ENCODE data around the gene FOXO6. TPM values are rescaled to one million over a fixed set of nuclear protein-coding genes. Genes with fewer than 3 reads are reported as not detected.
A peak's percentile ranks its signal among the peaks of the same experiment; 100 is the strongest.

The FOXO6 gene
- polyA plus RNA-seq, 1 of the 3 experiments (the other 2 are of a cell fraction) = 0.35 TPM

GRCh38 chr1:41430582-41430981, 69.3 kb downstream of the FOXO6 start (continued):
- TF ChIP-seq USF1 (IDR thresholded peaks at IDR 0.05; ENCODE audit: borderline replicate concordance, low read depth) (no peak), JUND (IDR thresholded peaks at IDR 0.05) (no peak), RFX5 (IDR thresholded peaks at IDR 0.05; ENCODE audit: low read length) (no peak), RXRA (IDR thresholded peaks at IDR 0.05; ENCODE audit: borderline replicate concordance, low read depth) (no peak), GABPA (IDR thresholded peaks at IDR 0.05; ENCODE audit: low read depth) (no peak), YY1 (IDR thresholded peaks at IDR 0.05; ENCODE audit: low read depth) (no peak)
- TF ChIP-seq, protein P1, sequence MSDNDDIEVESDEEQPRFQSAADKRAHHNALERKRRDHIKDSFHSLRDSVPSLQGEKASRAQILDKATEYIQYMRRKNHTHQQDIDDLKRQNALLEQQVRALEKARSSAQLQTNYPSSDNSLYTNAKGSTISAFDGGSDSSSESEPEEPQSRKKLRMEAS (IDR thresholded peaks at IDR 0.05; ENCODE audit: low read depth) = no peak

- H3K4me1 ChIP-seq (ENCODE audit: control insufficient read depth in 1 of 2, insufficient read depth in 2 of 2, low read depth in 1 of 2, low read length in 1 of 2) = peaks cover 31 to 63% of the 10 kb centered on the region in 2 experiments
- no peaks in the 10 kb centered on the region for H3K9me3 ChIP-seq
- WGBS (ENCODE audit: low lambda C conversion rate) = 81% methylated on average over 8 of the region's 20 CpGs
- peak; percentile 80 for DNase-seq
- H3K27ac ChIP-seq (ENCODE audit: low read depth in 2 of 2, low read length in 1 of 2) = peak overlapping the region; percentile 85 to 88
- ChIA-PET POLR2A (interaction anchor here (1.0 kb wide), 1 partner anchor 11 kb away, joined by 3 read pairs; no protein-coding TSS in a partner anchor), CTCF (interaction anchor here (0.5 to 6.5 kb wide), 58 partner anchors 9 to 819 kb away, joined by 3 to 74 read pairs (median 5); partner anchors contain the start of genes EDN2 and FOXO6)
- peak overlapping the region; percentile 80 for H3K4me2 ChIP-seq
- peak; percentile 36; the same call in 1 of the 2 replicates for TF ChIP-seq NFIC (IDR thresholded peaks at IDR 0.05; ENCODE audit: borderline replicate concordance)
- peak; percentile 29; the same call in 1 of the 2 replicates for TF ChIP-seq SMC3 (IDR thresholded peaks at IDR 0.05; ENCODE audit: low read depth, low read length)
- no peak for TF ChIP-seq FOXM1 (IDR thresholded peaks at IDR 0.05; ENCODE audit: low read depth)
- no peak for TF ChIP-seq PBX3 (IDR thresholded peaks at IDR 0.05)
- peak; percentile 43 for TF ChIP-seq RAD21 (IDR thresholded peaks at IDR 0.05; ENCODE audit: low read length)
- peaks cover 37% of the 10 kb centered on the region for H3K79me2 ChIP-seq (ENCODE audit: insufficient read depth)
- no peak overlapping the region for H3K4me3 ChIP-seq (ENCODE audit: low read depth in 2 of 2, low read length in 1 of 2)
- peaks cover 31% of the 10 kb centered on the region for H3F3A ChIP-seq (replicated peaks; ENCODE audit: insufficient read depth)
- H2AFZ ChIP-seq (ENCODE audit: low read depth) = peak overlapping the region; percentile 69
- H3K9ac ChIP-seq = no peak overlapping the region
- no peaks in the 10 kb centered on the region for H3K36me3 ChIP-seq (replicated peaks in 1 of 2; ENCODE audit: control insufficient read depth in 1 of 2, insufficient read depth in 2 of 2, low read length in 1 of 2)
- H3K9me2 ChIP-seq = no peaks in the 10 kb centered on the region
- no peaks in the 10 kb centered on the region for H4K20me1 ChIP-seq (ENCODE audit: insufficient read depth)
- no peaks in the 10 kb centered on the region for H3K27me3 ChIP-seq (ENCODE audit: insufficient read depth)
Measured at GRCh38 chr1:41431490-41432350, 70.5 kb downstream of the FOXO6 start.

Other genes with a start within 250 kb of the FOXO6 start
- 38.5 and 41.7 TPM in 2 replicates for gene SCMH1, start 119.1 kb upstream of the FOXO6 start, polyA plus RNA-seq (2012; rRNA removed)
- 0.97 and 1.7 TPM in 2 replicates for gene EDN2, start 123.2 kb downstream of the FOXO6 start, polyA plus RNA-seq (2012; rRNA removed)